Kidney (tissue), 22 donors: ENCODE data around the gene ADORA3. TPM values are rescaled to one million over a fixed set of nuclear protein-coding genes. Genes with fewer than 3 reads are reported as not detected.

ENCODE experiments used
- DNase-seq, 5 donors: peaks; one replicate each; pipeline ENCODE4 v3.0.0-alpha.2; 2013 to 2020
- FAIRE-seq: peaks from 2 replicates; lab custom pipeline; 2012; peaks lifted over from hg19 to GRCh38; lab: Jason Lieb, UNC
- H3K27ac ChIP-seq, 2 donors: one replicate each; pipeline ENCODE4 v1.7.0; 2013; ENCODE audit warnings: low read depth in 2 of 2, low read length in 2 of 2, inconsistent platforms in 1 of 2
- H3K27me3 ChIP-seq: one replicate; pipeline ENCODE4 v1.7.1; 2013; ENCODE audit warnings: low read length, inconsistent platforms; ENCODE audit not compliant: control insufficient read depth, insufficient read depth
- H3K36me3 ChIP-seq, 3 donors: one replicate each; pipeline versions ENCODE4 v1.7.0 to v1.7.1; 2013; ENCODE audit warnings: low read length in 3 of 3, control low read depth in 1 of 3, inconsistent platforms in 1 of 3; ENCODE audit not compliant: insufficient read depth in 3 of 3, control insufficient read depth in 2 of 3
- H3K4me1 ChIP-seq, 3 donors: one replicate each; pipeline versions ENCODE4 v1.7.0 to v1.7.1; 2013; ENCODE audit warnings: low read length in 3 of 3, inconsistent platforms in 1 of 3, low read depth in 1 of 3; ENCODE audit not compliant: control insufficient read depth in 2 of 3, insufficient read depth in 2 of 3
- H3K4me3 ChIP-seq, 3 donors: one replicate each; pipeline versions ENCODE4 v1.7.0 to v1.8.1; 2013; ENCODE audit warnings: low read length in 3 of 3, control low read depth in 1 of 3, inconsistent platforms in 1 of 3
- H3K9ac ChIP-seq, 3 donors: one replicate each; pipeline versions ENCODE4 v1.7.0 to v1.7.1; 2013; ENCODE audit warnings: low read length in 3 of 3, control low read depth in 1 of 3, inconsistent platforms in 1 of 3
- H3K9me3 ChIP-seq, 3 donors: one replicate each; pipeline versions ENCODE4 v1.7.0 to v1.7.1; 2013; ENCODE audit warnings: low read length in 3 of 3, control low read depth in 1 of 3, inconsistent platforms in 1 of 3; ENCODE audit not compliant: control insufficient read depth in 2 of 3, insufficient read depth in 1 of 3
- intact Hi-C: fragments of 100-400 bp; cut with DNase I; formaldehyde crosslinking; loops from one replicate; pipeline ENCODE4 v1.11.1; 2022
- long read RNA-seq, 10 donors: library from polyadenylated mRNA in 1 of 10; unstranded in 1 of 10; transcript quantifications; one replicate each; pipeline ENCODE4 v2.0.0 and lab custom pipeline, GENCODE V29; 2021 to 2026
- polyA plus RNA-seq: library from polyadenylated mRNA; stranded (reverse); fragments of 350-450 nt; fragmentation: Illumina TruSeq; extraction: RNeasy Lipid Tissue Mini Kit (QIAGEN cat#74804); gene quantifications from one replicate; pipeline ENCODE4 v1.2.3, GENCODE V29; 2014; ENCODE audit warnings: low read depth, low replicate concordance; ENCODE audit not compliant: insufficient read depth
- total RNA-seq: library from RNA; stranded (reverse); fragmentation: NEBNext Ultra II Directional; extraction: Animal tissue kit (Norgen Biotek cat#: 25700); gene quantifications from one replicate; pipeline ENCODE4 v1.2.1, GENCODE V29; 2021
- TF ChIP-seq, protein P1 (sequence below): IDR thresholded peaks from 3 replicates; pipeline ENCODE4 v1.5.1; 2012; ENCODE audit warnings: mild to moderate bottlenecking, moderate library complexity, borderline replicate concordance; ENCODE audit not compliant: insufficient read depth; ENCODE audit errors: extremely low read depth
- donor health status: control.
- donor health status: control.
- donor health status: control.
- donor health status: control.
- donor health status: control.
- donor health status: DM: yes; HTN: yes; CAD: no.
- donor health status: Normal renal cell carcinoma (clear cell type).

ADORA3 gene
- total RNA-seq (10.8 TPM), polyA plus RNA-seq (3.1 TPM)
- long read RNA-seq, donor 1, result 0 reads
- long read RNA-seq, donor 2, result 0 reads
- long read RNA-seq, donor 3, result 0 reads
- long read RNA-seq, donor 4, result 0 reads
- long read RNA-seq, donor 5, result 0 reads
- long read RNA-seq, donor 6, partial matches to known transcripts, result 0 of 1 reads
- long read RNA-seq, donor 6, other reads (novel, unspliced or antisense), result 0 of 1 reads
- long read RNA-seq, donor 7, partial matches to known transcripts, result 0 of 2 reads
- long read RNA-seq, donor 7, other reads (novel, unspliced or antisense), result 1 of 2 reads
- long read RNA-seq, donor 8, result 0 reads
- long read RNA-seq, donor 9, result 0 reads
- long read RNA-seq, donor 10, result 0 reads

DNA sequence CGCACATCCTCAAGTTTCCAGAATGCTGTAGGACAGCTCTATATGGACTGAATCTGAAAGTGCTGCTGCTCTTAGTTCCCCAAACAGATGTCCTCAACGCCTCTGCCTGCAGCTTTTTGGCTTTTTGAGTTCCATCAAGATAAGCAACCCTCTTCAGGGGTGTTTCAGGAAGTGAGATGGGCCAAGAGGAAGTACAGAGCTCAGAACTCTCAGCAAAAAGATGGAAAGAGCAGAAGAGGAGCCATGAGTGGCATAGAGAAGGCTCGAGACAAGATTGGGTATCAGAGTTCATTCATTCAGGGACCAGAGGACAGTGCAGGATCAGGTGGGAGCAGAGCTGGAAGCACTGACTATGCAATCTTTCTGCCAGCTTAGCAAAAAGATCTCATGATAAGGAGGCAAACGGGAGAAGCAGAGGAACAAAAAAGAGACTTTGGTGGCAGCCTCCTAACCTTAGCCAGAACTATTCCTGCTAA is at the start of gene ADORA3, which contains the start of gene TMIGD3:
Gene ADORA3, minus strand, starts transcription at position 49 of the 476 bp plus-strand sequence. CDS start 279 bp downstream, outside the sequence.
Gene TMIGD3, minus strand, starts transcription at position 49 of the 476 bp plus-strand sequence. CDS start 279 bp downstream, outside the sequence.
- Histone ChIP-seq H3K36me3 (no peaks in the 10 kb centered on the region), H3K9me3 (no peaks in the 10 kb centered on the region), H3K27ac (no peak within 1 kb of the TSS), H3K4me3 (no peak within 1 kb of the TSS), H3K4me1 (peaks cover 0 to 12% (median 4%) of the 10 kb centered on the region in 3 donors), H3K9ac (no peak within 1 kb of the TSS), H3K27me3 (no peaks in the 10 kb centered on the region)
- no peak for FAIRE-seq
- DNase-seq, result no peak
- TF ChIP-seq, protein P1, sequence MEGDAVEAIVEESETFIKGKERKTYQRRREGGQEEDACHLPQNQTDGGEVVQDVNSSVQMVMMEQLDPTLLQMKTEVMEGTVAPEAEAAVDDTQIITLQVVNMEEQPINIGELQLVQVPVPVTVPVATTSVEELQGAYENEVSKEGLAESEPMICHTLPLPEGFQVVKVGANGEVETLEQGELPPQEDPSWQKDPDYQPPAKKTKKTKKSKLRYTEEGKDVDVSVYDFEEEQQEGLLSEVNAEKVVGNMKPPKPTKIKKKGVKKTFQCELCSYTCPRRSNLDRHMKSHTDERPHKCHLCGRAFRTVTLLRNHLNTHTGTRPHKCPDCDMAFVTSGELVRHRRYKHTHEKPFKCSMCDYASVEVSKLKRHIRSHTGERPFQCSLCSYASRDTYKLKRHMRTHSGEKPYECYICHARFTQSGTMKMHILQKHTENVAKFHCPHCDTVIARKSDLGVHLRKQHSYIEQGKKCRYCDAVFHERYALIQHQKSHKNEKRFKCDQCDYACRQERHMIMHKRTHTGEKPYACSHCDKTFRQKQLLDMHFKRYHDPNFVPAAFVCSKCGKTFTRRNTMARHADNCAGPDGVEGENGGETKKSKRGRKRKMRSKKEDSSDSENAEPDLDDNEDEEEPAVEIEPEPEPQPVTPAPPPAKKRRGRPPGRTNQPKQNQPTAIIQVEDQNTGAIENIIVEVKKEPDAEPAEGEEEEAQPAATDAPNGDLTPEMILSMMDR, result no peak
- intact Hi-C loops, result no loop called here

GRCh38 chr1:111553196-111553595 is 49.8 kb upstream of the ADORA3 start:
- DNase-seq, result no peak
- H3K27me3 ChIP-seq, result no peaks in the 10 kb centered on the region
- H3K27ac ChIP-seq, result no peak overlapping the region
- TF ChIP-seq, protein P1, result no peak
- H3K36me3 ChIP-seq, result no peaks in the 10 kb centered on the region
- no peaks in the 10 kb centered on the region for H3K9me3 ChIP-seq
- no peak overlapping the region for H3K9ac ChIP-seq
- no peaks in the 10 kb centered on the region for H3K4me1 ChIP-seq
- H3K4me3 ChIP-seq, result no peak overlapping the region
- intact Hi-C loops, result no loop called here
- FAIRE-seq, result no peak

- H3K4me3 ChIP-seq, result no peak overlapping the region
- TF ChIP-seq, protein P1, result no peak
- DNase-seq (no peak), FAIRE-seq (no peak)
- no peak overlapping the region for H3K27ac ChIP-seq
- H3K9ac ChIP-seq, result no peak overlapping the region
- no peaks in the 10 kb centered on the region for H3K27me3 ChIP-seq
- no peaks in the 10 kb centered on the region for H3K9me3 ChIP-seq
- H3K4me1 ChIP-seq, result no peaks in the 10 kb centered on the region
- intact Hi-C loops, result no loop called here
- H3K36me3 ChIP-seq, result no peaks in the 10 kb centered on the region
These were observed 49.2 kb upstream of the ADORA3 start for GRCh38 chr1:111552587-111552986.
